ENCODE results near the gene DOCK10.

DOCK10 gene

GRCh38 chr2:224971214-224971613 lies 71.1 kb downstream of the DOCK10 start:
- no peak for DNase-seq (ENCODE audit: low read depth)
- TF ChIP-seq, protein P1, sequence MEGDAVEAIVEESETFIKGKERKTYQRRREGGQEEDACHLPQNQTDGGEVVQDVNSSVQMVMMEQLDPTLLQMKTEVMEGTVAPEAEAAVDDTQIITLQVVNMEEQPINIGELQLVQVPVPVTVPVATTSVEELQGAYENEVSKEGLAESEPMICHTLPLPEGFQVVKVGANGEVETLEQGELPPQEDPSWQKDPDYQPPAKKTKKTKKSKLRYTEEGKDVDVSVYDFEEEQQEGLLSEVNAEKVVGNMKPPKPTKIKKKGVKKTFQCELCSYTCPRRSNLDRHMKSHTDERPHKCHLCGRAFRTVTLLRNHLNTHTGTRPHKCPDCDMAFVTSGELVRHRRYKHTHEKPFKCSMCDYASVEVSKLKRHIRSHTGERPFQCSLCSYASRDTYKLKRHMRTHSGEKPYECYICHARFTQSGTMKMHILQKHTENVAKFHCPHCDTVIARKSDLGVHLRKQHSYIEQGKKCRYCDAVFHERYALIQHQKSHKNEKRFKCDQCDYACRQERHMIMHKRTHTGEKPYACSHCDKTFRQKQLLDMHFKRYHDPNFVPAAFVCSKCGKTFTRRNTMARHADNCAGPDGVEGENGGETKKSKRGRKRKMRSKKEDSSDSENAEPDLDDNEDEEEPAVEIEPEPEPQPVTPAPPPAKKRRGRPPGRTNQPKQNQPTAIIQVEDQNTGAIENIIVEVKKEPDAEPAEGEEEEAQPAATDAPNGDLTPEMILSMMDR (IDR thresholded peaks at IDR 0.05; ENCODE audit: low read depth, low read length, missing control alignments) = no peak
- H3K4me3 ChIP-seq (ENCODE audit: low read depth, low read length) = no peak overlapping the region

DNA sequence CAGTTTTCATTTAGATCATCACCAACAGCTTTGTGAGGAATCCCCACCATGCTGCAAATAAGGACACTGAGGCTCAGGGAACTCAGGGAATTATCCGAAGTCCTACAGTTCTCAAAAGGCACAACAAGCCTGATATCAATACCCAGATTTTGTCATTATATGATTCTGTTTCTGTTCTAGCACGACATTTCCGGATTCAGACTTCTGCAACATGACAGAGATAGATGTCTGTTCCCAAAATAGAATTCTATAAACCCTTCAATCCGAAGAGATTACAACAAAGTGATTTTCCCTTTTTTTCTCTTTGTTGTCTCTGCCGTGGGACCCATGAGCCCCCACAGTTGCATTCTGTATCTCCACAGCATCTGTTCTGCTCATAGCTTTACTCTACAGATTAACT lies 72.0 kb downstream of the DOCK10 start:
- TF ChIP-seq, protein P1 (IDR thresholded peaks at IDR 0.05; ENCODE audit: low read depth, low read length, missing control alignments) = no peak
- DNase-seq (ENCODE audit: low read depth) = no peak
- peak overlapping the region; percentile 1; the same call in 1 of the 2 replicates for H3K4me3 ChIP-seq (ENCODE audit: low read depth, low read length)

GRCh38 chr2:224969633-224970260 lies 72.5 kb downstream of the DOCK10 start:
- no peak overlapping the region; the same call in 1 of the 2 replicates for H3K4me3 ChIP-seq (ENCODE audit: low read depth, low read length)
- TF ChIP-seq, protein P1 (IDR thresholded peaks at IDR 0.05; ENCODE audit: low read depth, low read length, missing control alignments) = no peak
- no peak for DNase-seq (ENCODE audit: low read depth)

- TF ChIP-seq, protein P1 (IDR thresholded peaks at IDR 0.05; ENCODE audit: low read depth, low read length, missing control alignments) = no peak
- no peak overlapping the region for H3K4me3 ChIP-seq (ENCODE audit: low read depth, low read length)
- no peak for DNase-seq (ENCODE audit: low read depth)
These were observed 73.2 kb downstream of the DOCK10 start for GRCh38 chr2:224969095-224969494.

DNA sequence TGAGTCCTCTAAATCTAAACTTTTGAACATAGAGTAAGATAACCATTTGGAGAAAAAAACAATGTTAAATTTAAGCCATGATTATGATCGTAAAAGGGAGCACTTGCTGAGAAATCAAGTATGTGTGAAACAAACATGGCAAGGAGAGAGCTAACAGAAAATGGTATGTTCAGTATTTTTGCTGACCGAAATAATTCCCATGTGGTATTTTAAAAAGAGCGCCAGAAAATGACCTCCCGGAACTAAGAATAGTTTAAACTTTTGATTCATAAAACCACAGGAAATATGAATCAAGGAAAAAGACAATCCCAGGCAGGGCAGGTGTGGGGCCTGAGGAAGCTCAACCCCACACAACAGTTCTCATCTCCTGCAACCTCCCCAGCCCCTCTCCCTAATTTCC lies 74.2 kb downstream of the DOCK10 start:
- no peak overlapping the region for H3K4me3 ChIP-seq (ENCODE audit: low read depth, low read length)
- TF ChIP-seq, protein P1 (IDR thresholded peaks at IDR 0.05; ENCODE audit: low read depth, low read length, missing control alignments) = no peak
- no peak for DNase-seq (ENCODE audit: low read depth)

DNA sequence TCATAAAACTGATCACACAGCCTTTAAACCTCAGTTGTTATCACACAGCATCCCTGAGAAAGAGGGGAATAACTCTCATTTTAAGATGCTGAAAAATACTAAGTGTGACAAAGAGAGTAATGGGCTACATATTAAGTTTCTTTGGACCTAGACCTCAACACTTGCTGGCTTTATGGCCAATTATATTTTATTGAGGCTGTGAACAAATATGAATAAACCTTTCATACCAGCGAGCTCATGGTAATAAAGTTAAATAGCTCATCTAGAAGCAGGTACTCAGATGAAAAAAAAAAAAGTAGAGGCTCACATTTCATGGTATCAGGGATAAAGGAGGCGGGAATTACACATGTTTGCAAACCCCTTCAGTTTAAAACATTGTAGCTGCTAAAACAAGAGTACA lies 75.7 kb downstream of the DOCK10 start:
- TF ChIP-seq, protein P1 (IDR thresholded peaks at IDR 0.05; ENCODE audit: low read depth, low read length, missing control alignments) = no peak
- DNase-seq (ENCODE audit: low read depth) = no peak
- H3K4me3 ChIP-seq (ENCODE audit: low read depth, low read length) = no peak overlapping the region

DNA sequence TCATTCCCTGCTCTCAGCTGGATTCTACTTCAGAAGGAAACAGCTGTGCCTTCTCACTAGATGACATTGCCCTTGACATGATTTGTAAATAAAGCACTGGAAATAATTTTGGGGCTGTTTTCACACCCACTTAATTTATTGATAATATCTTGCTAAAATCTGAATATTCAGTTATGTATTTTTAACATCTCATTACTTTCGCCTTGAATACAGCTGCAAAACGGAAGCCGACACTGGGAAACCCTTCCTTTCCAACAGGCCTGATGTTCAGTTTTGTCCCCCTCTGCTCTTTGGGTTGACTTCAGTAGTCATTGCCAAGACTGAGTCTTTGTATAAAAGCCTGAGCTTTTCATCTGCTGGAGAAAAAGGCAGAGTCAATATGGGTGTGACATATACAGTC lies 82.7 kb downstream of the DOCK10 start:
- no peak for DNase-seq (ENCODE audit: low read depth)
- no peak overlapping the region for H3K4me3 ChIP-seq (ENCODE audit: low read depth, low read length)
- TF ChIP-seq, protein P1 (IDR thresholded peaks at IDR 0.05; ENCODE audit: low read depth, low read length, missing control alignments) = no peak

All from GM12864 (cell line).